ENCODE measurements around the gene ELOB.

DNA sequence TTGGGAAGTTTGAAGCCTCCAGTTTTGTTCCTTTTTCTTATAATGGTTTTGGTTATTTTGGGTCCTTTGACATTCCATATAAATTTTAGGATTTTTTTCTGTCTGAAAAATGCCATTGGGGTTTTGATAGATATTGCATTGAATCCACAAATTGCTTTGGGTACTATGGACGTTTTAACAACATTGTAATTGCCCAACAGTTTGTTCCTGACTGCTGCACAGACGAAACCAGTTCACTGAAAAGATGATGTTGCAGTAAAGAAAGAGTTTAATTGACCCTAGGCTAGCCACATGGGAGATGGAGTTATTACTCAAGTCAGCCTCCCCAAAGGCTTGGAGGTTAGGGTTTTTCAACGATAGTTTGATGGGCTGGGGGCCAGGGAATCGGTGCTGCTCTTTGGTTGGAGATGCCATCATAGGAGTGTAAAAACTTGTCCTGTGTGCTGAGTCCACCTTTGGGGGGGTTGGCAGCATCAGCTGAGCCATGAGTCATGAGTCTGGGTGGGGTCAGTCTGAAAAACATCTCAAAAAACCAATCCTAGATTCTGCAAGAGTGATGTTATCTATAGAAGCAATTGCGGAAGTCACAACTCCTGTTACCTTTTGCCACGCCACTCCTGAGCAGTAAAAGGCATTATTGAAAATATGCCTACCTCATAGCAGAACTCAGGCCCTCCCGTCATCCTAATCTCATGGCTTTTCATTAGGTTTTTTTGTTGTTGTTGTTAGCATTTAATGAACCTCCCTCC is 18.5 kb upstream of the ELOB start:
- TF ChIP-seq POLR2AphosphoS5 (IDR thresholded peaks at IDR 0.05; ENCODE audit: low read depth, low read length) (no peak), POLR2A (IDR thresholded peaks at IDR 0.05; ENCODE audit: low read depth, low read length) (no peak), TAF1 (IDR thresholded peaks at IDR 0.05; ENCODE audit: borderline replicate concordance, low read depth, low read length) (no peak)
